GM18867 (cell line): ENCODE results near the gene PACRG.
A peak's percentile ranks its signal among the peaks of the same experiment; 100 is the strongest.

Experiments used
- ATAC-seq: cut with Tn5 transposase; IDR thresholded peaks from one replicate; pipeline ENCODE4 v1.9.1; 2021; ENCODE audit warnings: mild to moderate bottlenecking, moderate library complexity; ENCODE audit not compliant: unreplicated experiment

The PACRG gene

GRCh38 chr6:162921510-162922040, 193.8 kb downstream of the PACRG start:
- ATAC-seq, result no peak

- no peak for ATAC-seq
These were observed 194.9 kb downstream of the PACRG start for GRCh38 chr6:162922563-162923166.

- ATAC-seq, result no peak
These were observed 207.1 kb downstream of the PACRG start for GRCh38 chr6:162934844-162935243.

- no peak for ATAC-seq
These were observed 212.7 kb downstream of the PACRG start for GRCh38 chr6:162940426-162940825.

- ATAC-seq, result no peak
These were observed 213.4 kb downstream of the PACRG start for GRCh38 chr6:162941128-162941527.

- no peak for ATAC-seq
These were observed 215.1 kb downstream of the PACRG start for GRCh38 chr6:162942866-162943265.

GRCh38 chr6:162943369-162943768, 215.6 kb downstream of the PACRG start:
- no peak for ATAC-seq

GRCh38 chr6:162951164-162951743, 223.5 kb downstream of the PACRG start:
- ATAC-seq, result no peak

- no peak for ATAC-seq
These were observed 224.6 kb downstream of the PACRG start for GRCh38 chr6:162952423-162952822.

- ATAC-seq, result no peak
These were observed 229.3 kb downstream of the PACRG start for GRCh38 chr6:162957062-162957461.

- ATAC-seq, result no peak
These were observed 233.1 kb downstream of the PACRG start for GRCh38 chr6:162960679-162961457.

GRCh38 chr6:162962093-162962492, 234.3 kb downstream of the PACRG start:
- ATAC-seq, result no peak

GRCh38 chr6:162963861-162964260, 236.1 kb downstream of the PACRG start:
- ATAC-seq, result no peak

- no peak for ATAC-seq
These were observed 236.8 kb downstream of the PACRG start for GRCh38 chr6:162964488-162965140.

- ATAC-seq, result no peak
These were observed 237.6 kb downstream of the PACRG start for GRCh38 chr6:162965366-162965765.

GRCh38 chr6:162970246-162970645, 242.5 kb downstream of the PACRG start:
- ATAC-seq, result no peak

GRCh38 chr6:162971356-162971755, 243.6 kb downstream of the PACRG start:
- ATAC-seq, result no peak

- no peak for ATAC-seq
These were observed 245.5 kb downstream of the PACRG start for GRCh38 chr6:162973151-162973872.

- peak; percentile 59 for ATAC-seq
These were observed 246.2 kb downstream of the PACRG start for GRCh38 chr6:162973980-162974379.

GRCh38 chr6:162974685-162975084, 246.9 kb downstream of the PACRG start:
- no peak for ATAC-seq

GRCh38 chr6:162976141-162976540, 248.4 kb downstream of the PACRG start:
- no peak for ATAC-seq
